ENCODE results near the gene RAET1G. TPM values are rescaled to one million over a fixed set of nuclear protein-coding genes. Genes with fewer than 3 reads are reported as not detected.
"Not testable (repeated sequence)": the region's sequence is repeated elsewhere in the genome, so short reads cannot be mapped to it uniquely, and the experiment has no call there.

The RAET1G gene
- total RNA-seq, 1 experiment from 2014 or later, result 1.2 TPM

GRCh38 chr6:149954328-149954983 is 31.5 kb upstream of the RAET1G start:
- DNase-seq (ENCODE audit: low read depth), result not testable (repeated sequence)

GRCh38 chr6:149953934-149954327 is 31.0 kb upstream of the RAET1G start:
- DNase-seq (ENCODE audit: low read depth), result not testable (repeated sequence)

GRCh38 chr6:149953390-149953789 is 30.5 kb upstream of the RAET1G start:
- not testable (repeated sequence) for DNase-seq (ENCODE audit: low read depth)

- no peak for DNase-seq (ENCODE audit: low read depth)
Observed at GRCh38 chr6:149951626-149952025, 28.7 kb upstream of the RAET1G start.

- no peak for DNase-seq (ENCODE audit: low read depth)
Observed at GRCh38 chr6:149951096-149951495, 28.2 kb upstream of the RAET1G start.

GRCh38 chr6:149950423-149950822 is 27.5 kb upstream of the RAET1G start:
- no peak for DNase-seq (ENCODE audit: low read depth)

GRCh38 chr6:149948616-149949015 is 25.7 kb upstream of the RAET1G start:
- DNase-seq (ENCODE audit: low read depth), result no peak

GRCh38 chr6:149948011-149948410 is 25.1 kb upstream of the RAET1G start:
- DNase-seq (ENCODE audit: low read depth), result no peak

- DNase-seq (ENCODE audit: low read depth), result not testable (repeated sequence)
Observed at GRCh38 chr6:149947533-149947932, 24.6 kb upstream of the RAET1G start.

- DNase-seq (ENCODE audit: low read depth), result not testable (repeated sequence)
Observed at GRCh38 chr6:149946631-149947030, 23.7 kb upstream of the RAET1G start.

- DNase-seq (ENCODE audit: low read depth), result not testable (repeated sequence)
Observed at GRCh38 chr6:149945276-149945675, 22.4 kb upstream of the RAET1G start.

- DNase-seq (ENCODE audit: low read depth), result not testable (repeated sequence)
Observed at GRCh38 chr6:149943321-149943720, 20.4 kb upstream of the RAET1G start.

GRCh38 chr6:149942461-149942829 is 19.5 kb upstream of the RAET1G start:
- no peak for DNase-seq (ENCODE audit: low read depth)

- peak; percentile 94 for DNase-seq (ENCODE audit: low read depth)
Observed at GRCh38 chr6:149941583-149942460, 18.9 kb upstream of the RAET1G start, which contains the start of gene ULBP2. TSS of gene ULBP2 (plus strand) at chr6:149942014. CDS start at chr6:149942073, 59 bp downstream.

- DNase-seq (ENCODE audit: low read depth), result no peak
Observed at GRCh38 chr6:149940672-149940982, 17.7 kb upstream of the RAET1G start.

- DNase-seq (ENCODE audit: low read depth), result no peak
Observed at GRCh38 chr6:149939909-149940671, 17.2 kb upstream of the RAET1G start.

GRCh38 chr6:149939356-149939648 is 16.4 kb upstream of the RAET1G start:
- DNase-seq (ENCODE audit: low read depth), result no peak

GRCh38 chr6:149938571-149939355 is 15.8 kb upstream of the RAET1G start:
- no peak for DNase-seq (ENCODE audit: low read depth)

- not testable (repeated sequence) for DNase-seq (ENCODE audit: low read depth)
Observed at GRCh38 chr6:149938013-149938570, 15.2 kb upstream of the RAET1G start.

- DNase-seq (ENCODE audit: low read depth), result no peak
Observed at GRCh38 chr6:149936743-149937142, 13.8 kb upstream of the RAET1G start.

GRCh38 chr6:149935668-149936067 is 12.7 kb upstream of the RAET1G start:
- no peak for DNase-seq (ENCODE audit: low read depth)

Measured in LHCN-M2 (cell line).